Mammary epithelial cell (primary cell): ENCODE data around the gene GRID2.

Experiments used
- EZH2 ChIP-seq: IDR thresholded peaks from 2 replicates; pipeline ENCODE4 v1.6.1; 2012; ENCODE audit warnings: low read length, inconsistent platforms, borderline replicate concordance
- TF ChIP-seq, protein P1 (sequence below), 2 donors: IDR thresholded peaks in 1 of 2; conservative IDR thresholded peaks in 1 of 2; 2 replicates each; pipeline ENCODE4 v1.5.1; 2011 to 2012; ENCODE audit warnings: inconsistent platforms in 2 of 2, low read length in 2 of 2, mild to moderate bottlenecking in 2 of 2, control low read depth in 1 of 2, low read depth in 1 of 2; ENCODE audit not compliant: insufficient read depth in 1 of 2; ENCODE audit errors: extremely low read depth in 1 of 2

DNA sequence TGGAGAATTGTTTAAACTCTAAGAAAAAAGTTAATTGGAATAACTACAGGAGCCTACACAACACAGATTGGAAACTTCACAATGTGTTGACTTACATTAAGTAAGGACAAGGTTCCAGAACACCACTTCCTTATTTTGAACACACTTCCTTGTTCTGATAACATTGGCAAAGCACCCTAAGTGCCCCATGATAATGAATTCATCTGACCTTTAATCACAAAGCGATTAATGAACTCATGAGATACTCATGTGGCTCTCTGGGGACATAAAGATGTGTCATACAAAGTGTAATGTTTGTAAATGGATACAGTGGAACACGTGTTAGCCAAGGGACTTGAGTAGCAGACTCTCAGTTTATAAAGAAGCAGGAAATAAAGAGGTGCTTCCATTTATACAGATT is 1455.7 kb downstream of the GRID2 start:
- TF ChIP-seq, protein P1, sequence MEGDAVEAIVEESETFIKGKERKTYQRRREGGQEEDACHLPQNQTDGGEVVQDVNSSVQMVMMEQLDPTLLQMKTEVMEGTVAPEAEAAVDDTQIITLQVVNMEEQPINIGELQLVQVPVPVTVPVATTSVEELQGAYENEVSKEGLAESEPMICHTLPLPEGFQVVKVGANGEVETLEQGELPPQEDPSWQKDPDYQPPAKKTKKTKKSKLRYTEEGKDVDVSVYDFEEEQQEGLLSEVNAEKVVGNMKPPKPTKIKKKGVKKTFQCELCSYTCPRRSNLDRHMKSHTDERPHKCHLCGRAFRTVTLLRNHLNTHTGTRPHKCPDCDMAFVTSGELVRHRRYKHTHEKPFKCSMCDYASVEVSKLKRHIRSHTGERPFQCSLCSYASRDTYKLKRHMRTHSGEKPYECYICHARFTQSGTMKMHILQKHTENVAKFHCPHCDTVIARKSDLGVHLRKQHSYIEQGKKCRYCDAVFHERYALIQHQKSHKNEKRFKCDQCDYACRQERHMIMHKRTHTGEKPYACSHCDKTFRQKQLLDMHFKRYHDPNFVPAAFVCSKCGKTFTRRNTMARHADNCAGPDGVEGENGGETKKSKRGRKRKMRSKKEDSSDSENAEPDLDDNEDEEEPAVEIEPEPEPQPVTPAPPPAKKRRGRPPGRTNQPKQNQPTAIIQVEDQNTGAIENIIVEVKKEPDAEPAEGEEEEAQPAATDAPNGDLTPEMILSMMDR (conservative IDR thresholded peaks at IDR 0.05 in 1 of 2, IDR thresholded peaks at IDR 0.05 in 1 of 2; ENCODE audit: extremely low read depth in 1 of 2, insufficient read depth in 1 of 2, low read depth in 1 of 2, low read length in 2 of 2): no peak
- no peak for TF ChIP-seq EZH2
